ELF-1 (cell line): Measurements from ENCODE around the gene RPL19.
A peak's percentile ranks its signal among the peaks of the same experiment; 100 is the strongest.
"Not testable (repeated sequence)": the region's sequence is repeated elsewhere in the genome, so short reads cannot be mapped to it uniquely, and the experiment has no call there.

Source experiments
- DNase-seq: peaks from one replicate; pipeline ENCODE4 v3.0.0-alpha.2; 2016; ENCODE audit warnings: low read depth, low spot score

The RPL19 gene

DNA sequence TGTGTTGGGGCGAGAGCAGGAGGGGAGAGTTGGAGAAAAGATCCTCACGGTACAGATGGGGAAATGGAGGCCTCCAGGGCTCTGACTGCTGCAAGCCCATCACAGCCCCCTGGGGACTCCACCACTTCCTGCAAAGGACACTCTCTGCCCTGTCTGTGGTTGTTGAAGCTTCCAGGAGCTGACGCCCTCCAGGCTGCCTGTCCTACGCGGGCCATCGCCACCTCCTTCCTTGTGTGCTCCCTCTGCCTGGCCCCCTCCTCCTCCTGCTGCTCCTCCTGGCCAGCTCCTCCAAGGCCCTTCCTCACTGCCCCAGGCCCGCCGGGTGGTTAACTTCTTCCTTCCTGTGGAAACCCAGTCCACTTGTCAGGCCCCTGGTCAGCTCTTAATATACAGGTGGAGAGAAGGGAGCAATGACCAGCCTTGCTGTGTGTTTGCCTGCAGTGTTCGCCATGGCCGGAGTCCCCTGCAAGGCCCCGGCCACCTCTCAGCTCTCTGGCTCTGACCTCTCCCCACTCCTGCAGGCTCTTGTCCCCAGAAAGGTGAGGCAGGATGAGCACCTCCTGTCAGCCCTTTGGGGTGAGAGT is 44.0 kb downstream of the RPL19 start:
- DNase-seq = peak; percentile 67

DNA sequence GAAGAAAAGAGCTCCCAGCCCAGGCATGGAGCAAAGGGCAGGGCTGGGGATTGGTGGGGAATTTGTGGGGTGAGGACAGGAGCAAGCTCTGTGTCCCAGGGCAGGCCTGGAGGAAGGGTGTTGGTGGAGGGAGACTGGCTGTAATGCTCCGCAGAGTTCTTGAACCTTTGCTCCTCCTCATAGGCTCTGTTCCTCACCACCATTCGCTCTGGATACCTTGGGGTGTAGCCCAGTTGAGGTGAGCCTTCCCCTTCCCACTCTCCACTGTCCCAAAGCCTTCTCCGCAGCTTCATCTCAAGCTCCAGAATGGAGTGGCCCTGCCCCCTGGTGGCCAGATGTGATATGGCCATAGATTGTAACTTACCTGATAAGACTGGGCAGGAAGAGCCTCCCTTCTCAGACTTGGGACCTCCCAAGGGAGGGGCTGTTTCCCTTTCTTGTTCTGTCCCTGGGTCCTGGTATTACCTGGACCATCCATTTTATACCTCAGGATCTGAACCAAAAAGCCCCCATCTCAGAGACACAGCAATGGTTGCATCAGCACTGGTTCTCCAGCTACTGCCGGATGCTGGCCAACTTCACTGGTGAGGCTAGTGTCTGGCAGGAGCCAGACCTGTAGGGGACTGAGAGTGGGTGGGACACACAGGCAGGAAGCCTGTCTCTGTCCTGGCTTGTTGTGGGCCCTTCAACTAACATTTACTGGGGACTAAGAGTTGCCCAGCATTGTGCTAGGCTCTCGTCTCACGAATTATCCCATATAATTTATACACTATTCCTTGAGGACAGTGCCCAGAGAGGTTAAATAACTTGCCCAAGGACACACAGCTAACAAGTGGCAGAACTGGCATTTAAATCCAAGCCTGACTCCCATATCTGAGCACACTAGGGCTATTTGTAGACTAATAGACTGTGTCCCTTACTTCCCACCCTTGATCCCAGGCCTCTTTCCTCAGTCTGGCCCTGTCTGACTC is 44.8 kb downstream of the RPL19 start:
- peak; percentile 92 for DNase-seq

DNA sequence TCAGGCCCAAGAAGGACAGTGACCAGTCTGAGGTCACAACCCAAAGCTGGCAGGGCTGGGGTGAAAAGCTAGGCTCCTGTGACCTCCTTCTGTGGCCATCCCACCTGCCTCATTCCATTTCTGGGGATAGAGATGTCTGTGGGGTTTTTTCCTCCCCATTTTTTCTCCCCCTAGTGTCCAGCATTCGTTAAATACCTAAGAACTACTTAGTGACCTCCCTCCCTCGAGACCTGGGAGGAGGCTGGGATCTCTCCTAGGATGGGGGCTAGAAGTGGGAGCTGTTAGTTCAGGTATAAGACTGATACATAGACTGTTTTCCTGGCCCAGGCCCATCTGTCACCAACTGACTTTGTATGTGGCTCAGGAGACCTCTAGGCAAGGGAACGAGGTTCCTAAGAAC is 46.2 kb downstream of the RPL19 start:
- no peak for DNase-seq

DNA sequence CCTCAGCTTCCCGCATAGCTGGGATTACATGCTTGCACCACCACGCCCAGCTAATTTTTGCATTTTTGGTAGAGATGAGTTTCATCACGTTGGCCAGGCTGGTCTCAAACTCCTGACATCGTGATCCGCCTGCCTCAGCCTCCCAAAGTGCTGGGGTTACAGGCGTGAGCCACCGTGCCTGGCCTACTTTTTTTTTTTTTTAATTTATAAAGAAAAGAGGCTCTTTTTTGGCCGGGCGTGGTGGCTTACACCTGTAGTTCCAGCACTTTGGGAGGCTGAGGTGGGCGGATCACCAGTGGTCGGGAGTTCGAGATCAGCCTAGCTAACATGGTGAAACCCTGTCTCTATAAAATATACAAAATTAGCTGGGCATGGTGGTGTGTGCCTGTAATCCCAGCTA is 50.0 kb downstream of the RPL19 start:
- not testable (repeated sequence) for DNase-seq

DNA sequence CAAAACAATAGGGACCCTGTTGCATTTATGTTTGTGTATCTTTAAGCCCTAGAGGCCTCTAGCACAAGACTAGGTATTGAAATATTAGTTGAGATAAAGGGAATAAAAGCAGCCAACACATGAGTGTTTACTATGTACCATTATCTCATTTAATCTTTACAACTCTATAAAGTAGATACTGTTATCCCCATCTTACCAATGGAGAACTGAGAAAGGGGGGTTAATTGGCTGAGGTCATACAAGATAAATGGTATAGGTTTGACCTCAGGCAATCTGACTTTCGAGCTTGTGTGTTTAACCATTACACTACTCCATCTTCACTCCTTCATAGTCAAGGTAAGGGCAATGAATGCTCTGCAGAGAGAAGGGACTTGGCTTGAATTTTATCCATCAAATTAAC is 51.9 kb downstream of the RPL19 start:
- no peak for DNase-seq

DNA sequence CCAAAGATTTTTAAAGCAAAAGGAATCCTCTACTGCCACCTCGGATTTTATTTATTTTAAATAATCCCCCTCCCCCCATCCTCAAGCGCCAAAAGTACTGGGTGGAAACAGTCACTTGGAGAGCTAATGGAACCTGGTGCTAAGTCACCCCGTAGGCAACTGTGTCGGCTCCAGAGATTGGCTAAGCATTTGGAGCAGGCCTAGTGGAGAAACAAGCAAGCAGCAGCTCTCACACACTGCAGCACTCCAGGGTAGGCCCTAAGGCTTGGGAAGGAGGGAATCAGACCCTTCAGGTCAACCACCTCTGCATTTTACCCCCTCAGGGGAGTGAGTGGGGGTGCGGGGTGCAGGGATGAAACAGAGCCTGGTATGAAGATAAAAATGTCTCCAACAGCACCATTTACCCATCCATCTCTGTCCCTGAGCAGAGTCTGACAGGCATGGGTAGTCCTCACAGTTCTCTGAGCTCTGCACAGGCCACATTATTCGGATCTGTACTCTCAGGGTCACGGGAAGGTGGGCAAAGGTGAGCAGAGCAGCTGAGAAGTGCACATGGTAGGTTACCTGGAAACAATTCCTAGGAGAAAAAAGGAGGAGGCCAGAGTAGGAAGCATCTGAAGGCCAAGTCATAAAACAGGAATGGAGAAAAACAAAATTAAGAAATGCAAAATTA is 52.8 kb downstream of the RPL19 start:
- DNase-seq = peak; percentile 67
